ENCODE measurements around the gene COMMD2. TPM values are rescaled to one million over a fixed set of nuclear protein-coding genes. Genes with fewer than 3 reads are reported as not detected.

COMMD2 gene
- total RNA-seq, 2 experiments from 2014 or later: 31.0 to 31.8 TPM

GRCh38 chr3:149713730-149714654 is 38.3 kb downstream of the COMMD2 start:
- ChIA-PET CTCF (interaction anchor here (1.1 kb wide), 1 partner anchor 39 kb away, joined by 3 read pairs; no protein-coding TSS in a partner anchor), POLR2A (no interaction called here)
- intact Hi-C loops (cut with micrococcal nuclease): loop anchor here (10.0 kb wide), 1 partner anchor 199 kb away; no protein-coding TSS in a partner anchor
- no peaks in the 10 kb centered on the region for H3K36me3 Mint-ChIP-seq (ENCODE audit: low read depth)
- no peak for TF ChIP-seq CTCF (IDR thresholded peaks at IDR 0.05)
- H3K9me3 Mint-ChIP-seq: no peaks in the 10 kb centered on the region
- H3K4me1 Mint-ChIP-seq (ENCODE audit: low read depth): no peaks in the 10 kb centered on the region
- no peak for ATAC-seq
- no peak overlapping the region for H3K4me3 Mint-ChIP-seq
- DNase-seq: no peak
- H3K27ac Mint-ChIP-seq: no peak overlapping the region
- H3K27me3 Mint-ChIP-seq: no peaks in the 10 kb centered on the region

- H3K27me3 Mint-ChIP-seq: no peaks in the 10 kb centered on the region
- H3K4me1 Mint-ChIP-seq (ENCODE audit: low read depth): peaks cover 2% of the 10 kb centered on the region
- TF ChIP-seq CTCF (IDR thresholded peaks at IDR 0.05): no peak
- H3K27ac Mint-ChIP-seq: no peak overlapping the region
- H3K4me3 Mint-ChIP-seq: no peak overlapping the region
- no peaks in the 10 kb centered on the region for H3K9me3 Mint-ChIP-seq
- intact Hi-C loops (cut with micrococcal nuclease): no loop called here
- DNase-seq: no peak
- ChIA-PET CTCF (no interaction called here), POLR2A (no interaction called here)
- no peak for ATAC-seq
- H3K36me3 Mint-ChIP-seq (ENCODE audit: low read depth): no peaks in the 10 kb centered on the region
Measured at GRCh38 chr3:149706905-149707304, 45.4 kb downstream of the COMMD2 start.

- no peak for ATAC-seq
- intact Hi-C loops (cut with micrococcal nuclease): no loop called here
- Mint-ChIP-seq H3K9me3 (no peaks in the 10 kb centered on the region), H3K27me3 (no peaks in the 10 kb centered on the region), H3K4me1 (ENCODE audit: low read depth) (peaks cover 4% of the 10 kb centered on the region), H3K36me3 (ENCODE audit: low read depth) (no peaks in the 10 kb centered on the region), H3K27ac (no peak overlapping the region), H3K4me3 (no peak overlapping the region)
- TF ChIP-seq CTCF (IDR thresholded peaks at IDR 0.05): no peak
- DNase-seq: no peak
- POLR2A ChIA-PET: no interaction called here
- CTCF ChIA-PET: interaction anchor here (1.0 to 1.6 kb wide), 3 partner anchors 12 to 102 kb away, joined by 3 to 9 read pairs (median 8); no protein-coding TSS in a partner anchor
Measured at GRCh38 chr3:149705416-149705815, 46.9 kb downstream of the COMMD2 start.

GRCh38 chr3:149703466-149703865 is 48.8 kb downstream of the COMMD2 start:
- CTCF ChIA-PET: interaction anchor here (0.8 kb wide), 1 partner anchor 105 kb away, joined by 3 read pairs; no protein-coding TSS in a partner anchor
- intact Hi-C loops (cut with micrococcal nuclease): no loop called here
- POLR2A ChIA-PET: interaction anchor here (0.6 kb wide), 1 partner anchor 723 kb away, joined by 3 read pairs; no protein-coding TSS in a partner anchor
- no peak for TF ChIP-seq CTCF (IDR thresholded peaks at IDR 0.05)
- H3K9me3 Mint-ChIP-seq: peaks cover 3% of the 10 kb centered on the region
- no peaks in the 10 kb centered on the region for H3K27me3 Mint-ChIP-seq
- no peak for ATAC-seq
- no peaks in the 10 kb centered on the region for H3K36me3 Mint-ChIP-seq (ENCODE audit: low read depth)
- peaks cover 4% of the 10 kb centered on the region for H3K4me1 Mint-ChIP-seq (ENCODE audit: low read depth)
- no peak overlapping the region for H3K4me3 Mint-ChIP-seq
- no peak overlapping the region for H3K27ac Mint-ChIP-seq
- DNase-seq: no peak
